Stimulated activated CD4-positive, alpha-beta T cell treated with anti-CD3 and anti-CD28 coated beads, Interleukin-4, amount 100 ng/mL, for 24 hours (primary cell): ENCODE data around the gene KANTR.
"Not testable (repeated sequence)": the region's sequence is repeated elsewhere in the genome, so short reads cannot be mapped to it uniquely, and the experiment has no call there.

Source experiments
- DNase-seq: peaks from one replicate; pipeline ENCODE4 v3.0.0-alpha.2; 2020

KANTR gene

GRCh38 chrX:53133400-53133799 lies 39.5 kb downstream of the KANTR start:
- no peak for DNase-seq

- no peak for DNase-seq
These were observed 41.6 kb downstream of the KANTR start for GRCh38 chrX:53135581-53135980.

GRCh38 chrX:53153581-53153980 lies 59.6 kb downstream of the KANTR start:
- no peak for DNase-seq

- DNase-seq: no peak
These were observed 61.7 kb downstream of the KANTR start for GRCh38 chrX:53155512-53156206.

GRCh38 chrX:53156207-53156596 lies 62.3 kb downstream of the KANTR start:
- DNase-seq: no peak

- DNase-seq: no peak
These were observed 65.2 kb downstream of the KANTR start for GRCh38 chrX:53159184-53159583.

GRCh38 chrX:53160297-53160983 lies 66.5 kb downstream of the KANTR start:
- DNase-seq: no peak

- DNase-seq: no peak
These were observed 69.5 kb downstream of the KANTR start for GRCh38 chrX:53163436-53163835.

GRCh38 chrX:53164566-53164965 lies 70.6 kb downstream of the KANTR start:
- not testable (repeated sequence) for DNase-seq

GRCh38 chrX:53166103-53166502 lies 72.2 kb downstream of the KANTR start:
- no peak for DNase-seq

GRCh38 chrX:53171356-53171755 lies 77.4 kb downstream of the KANTR start:
- no peak for DNase-seq
